ENCODE results near the gene SGCG. TPM values are rescaled to one million over a fixed set of nuclear protein-coding genes. Genes with fewer than 3 reads are reported as not detected.

The SGCG gene
- total RNA-seq, 1 donor from 2014 or later: 3.2 TPM

GRCh38 chr13:23365652-23366051 lies 184.9 kb downstream of the SGCG start:
- Histone ChIP-seq H3K4me3 (no peak overlapping the region), H3K4me1 (no peaks in the 10 kb centered on the region), H3K27ac (no peak overlapping the region), H3K36me3 (peaks cover 78% of the 10 kb centered on the region), H3K9me3 (no peaks in the 10 kb centered on the region), H3K27me3 (ENCODE audit: low read depth) (no peaks in the 10 kb centered on the region)
- intact Hi-C loops (cut with DNase I): no loop called here
- no peak for ATAC-seq
- DNase-seq: no peak
- TF ChIP-seq, protein P1, sequence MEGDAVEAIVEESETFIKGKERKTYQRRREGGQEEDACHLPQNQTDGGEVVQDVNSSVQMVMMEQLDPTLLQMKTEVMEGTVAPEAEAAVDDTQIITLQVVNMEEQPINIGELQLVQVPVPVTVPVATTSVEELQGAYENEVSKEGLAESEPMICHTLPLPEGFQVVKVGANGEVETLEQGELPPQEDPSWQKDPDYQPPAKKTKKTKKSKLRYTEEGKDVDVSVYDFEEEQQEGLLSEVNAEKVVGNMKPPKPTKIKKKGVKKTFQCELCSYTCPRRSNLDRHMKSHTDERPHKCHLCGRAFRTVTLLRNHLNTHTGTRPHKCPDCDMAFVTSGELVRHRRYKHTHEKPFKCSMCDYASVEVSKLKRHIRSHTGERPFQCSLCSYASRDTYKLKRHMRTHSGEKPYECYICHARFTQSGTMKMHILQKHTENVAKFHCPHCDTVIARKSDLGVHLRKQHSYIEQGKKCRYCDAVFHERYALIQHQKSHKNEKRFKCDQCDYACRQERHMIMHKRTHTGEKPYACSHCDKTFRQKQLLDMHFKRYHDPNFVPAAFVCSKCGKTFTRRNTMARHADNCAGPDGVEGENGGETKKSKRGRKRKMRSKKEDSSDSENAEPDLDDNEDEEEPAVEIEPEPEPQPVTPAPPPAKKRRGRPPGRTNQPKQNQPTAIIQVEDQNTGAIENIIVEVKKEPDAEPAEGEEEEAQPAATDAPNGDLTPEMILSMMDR (IDR thresholded peaks at IDR 0.05): no peak

GRCh38 chr13:23367907-23368306 lies 187.1 kb downstream of the SGCG start:
- intact Hi-C loops (cut with DNase I): no loop called here
- no peak for ATAC-seq
- no peaks in the 10 kb centered on the region for H3K27me3 ChIP-seq (ENCODE audit: low read depth)

GRCh38 chr13:23372264-23372906 lies 191.6 kb downstream of the SGCG start:
- Histone ChIP-seq H3K4me3 (no peak overlapping the region), H3K36me3 (peaks cover 25% of the 10 kb centered on the region), H3K27ac (no peak overlapping the region), H3K4me1 (peaks cover 20% of the 10 kb centered on the region), H3K9me3 (no peaks in the 10 kb centered on the region), H3K27me3 (ENCODE audit: low read depth) (no peaks in the 10 kb centered on the region)
- ATAC-seq (no peak), DNase-seq (no peak)
- TF ChIP-seq, protein P1 (IDR thresholded peaks at IDR 0.05): no peak
- intact Hi-C loops (cut with DNase I): no loop called here

More at GRCh38 chr13:23367907-23368306, 187.1 kb downstream of the SGCG start:
- TF ChIP-seq, protein P1 (IDR thresholded peaks at IDR 0.05): no peak
- H3K9me3 ChIP-seq: no peaks in the 10 kb centered on the region
- H3K36me3 ChIP-seq: peaks cover 69% of the 10 kb centered on the region
- DNase-seq: no peak
- no peak overlapping the region for H3K4me3 ChIP-seq
- H3K4me1 ChIP-seq: peaks cover 7% of the 10 kb centered on the region
- no peak overlapping the region for H3K27ac ChIP-seq

Data from lower lobe of right lung (tissue), 2 donors.